OCI-LY7 (cell line): Measurements from ENCODE around the gene HERC6. TPM values are rescaled to one million over a fixed set of nuclear protein-coding genes. Genes with fewer than 3 reads are reported as not detected.
"Not testable (repeated sequence)": the region's sequence is repeated elsewhere in the genome, so short reads cannot be mapped to it uniquely, and the experiment has no call there.

Experiments used
- BruUV-seq: library from RNA; stranded (reverse); fragments of 400-500 nt; replicated peaks from 2 replicates; lab custom pipeline; 2021; lab: Mats Ljungman, UMichigan
- CTCF ChIA-PET: fragments of 300-600 bp; sonication (Branson Sonifier 250); formaldehyde crosslinking; loops from one replicate; lab custom pipeline; 2022; ENCODE audit warnings: antibody characterized with exemption; ENCODE audit not compliant: unreplicated experiment; lab: Charles Lee
- POLR2A ChIA-PET: fragments of 300-600 bp; sonication (Branson Sonifier 250); formaldehyde crosslinking; loops from one replicate; lab custom pipeline; 2022; ENCODE audit warnings: antibody characterized with exemption; lab: Charles Lee
- DNase-seq: peaks from one replicate; pipeline ENCODE4 v3.0.0-alpha.2; 2015; ENCODE audit warnings: low spot score
- H2AFZ ChIP-seq: fragments of 200-600 bp; sonication (generic), shearing (Covaris generic); 2 replicates; pipeline ENCODE4 v1.6.1; 2014; ENCODE audit warnings: mild to moderate bottlenecking, antibody characterized with exemption, low read length, moderate library complexity
- H3K27ac ChIP-seq: fragments of 200-600 bp; sonication (generic); 2 replicates; pipeline ENCODE4 v1.5.1; 2014; ENCODE audit warnings: mixed run types, low read depth, mild to moderate bottlenecking, moderate library complexity, low read length, inconsistent platforms; ENCODE audit not compliant: poor library complexity, severe bottlenecking
- H3K36me3 ChIP-seq: fragments of 200-600 bp; sonication (generic); 2 replicates; pipeline ENCODE4 v1.6.1; 2014; ENCODE audit warnings: mild to moderate bottlenecking, antibody characterized with exemption, low read length, moderate library complexity, mixed read lengths; ENCODE audit not compliant: insufficient read depth
- H3K4me1 ChIP-seq: fragments of 200-600 bp; sonication (generic); 2 replicates; pipeline ENCODE4 v1.5.1; 2014; ENCODE audit warnings: mild to moderate bottlenecking, low read length; ENCODE audit not compliant: insufficient read depth, poor library complexity, severe bottlenecking
- H3K4me2 ChIP-seq: fragments of 200-600 bp; sonication (generic); 2 replicates; pipeline ENCODE4 v1.6.1; 2014; ENCODE audit warnings: mild to moderate bottlenecking, low read length
- H3K4me3 ChIP-seq: fragments of 200-600 bp; sonication (generic); 2 replicates; pipeline ENCODE4 v1.5.1; 2014; ENCODE audit warnings: mild to moderate bottlenecking, low read depth, low read length; ENCODE audit not compliant: poor library complexity, severe bottlenecking
- H3K79me2 ChIP-seq: fragments of 200-600 bp; sonication (generic); 2 replicates; pipeline ENCODE4 v1.6.1; 2016; ENCODE audit warnings: low read depth, mild to moderate bottlenecking, low read length, moderate library complexity, mixed read lengths; ENCODE audit not compliant: insufficient read depth
- H3K9me2 ChIP-seq: fragments of 200-600 bp; sonication (generic); 2 replicates; pipeline ENCODE4 v1.6.1; 2016; ENCODE audit warnings: mild to moderate bottlenecking, low read length, mixed read lengths; ENCODE audit not compliant: insufficient read depth
- H3K9me3 ChIP-seq: fragments of 200-600 bp; sonication (generic); 2 replicates; pipeline ENCODE4 v1.6.1; 2014; ENCODE audit warnings: mild to moderate bottlenecking, mixed run types, low read length, mixed read lengths
- H4K20me1 ChIP-seq: fragments of 200-600 bp; sonication (generic); 2 replicates; pipeline ENCODE4 v1.6.1; 2014; ENCODE audit warnings: mild to moderate bottlenecking, antibody characterized with exemption, low read length, moderate library complexity, mixed read lengths; ENCODE audit not compliant: insufficient read depth
- CTCF ChIP-seq: fragments of 200-600 bp; sonication (generic); conservative IDR thresholded peaks from 2 replicates; pipeline ENCODE4 v1.5.1; 2014; ENCODE audit warnings: mild to moderate bottlenecking, antibody characterized with exemption, low read length, moderate library complexity, mixed read lengths
- EZH2phosphoT487 ChIP-seq: fragments of 200-600 bp; sonication (generic); IDR thresholded peaks from 2 replicates; pipeline ENCODE4 v1.6.1; 2018; ENCODE audit warnings: low read depth, borderline replicate concordance, mild to moderate bottlenecking, mixed run types, antibody characterized with exemption, low read length, moderate library complexity, mixed read lengths
- intact Hi-C: fragments of 100-400 bp; cut with micrococcal nuclease; formaldehyde crosslinking; loops from one replicate; pipeline ENCODE4 v1.10.0; 2022; ENCODE audit not compliant: unreplicated experiment
- total RNA-seq, 2 experiments: library from RNA; depleted of rRNA in 1 of 2; stranded (reverse); fragments of >200 nt in 1 of 2; shearing (Covaris generic) in 1 of 2; gene quantifications; 2 replicates each; pipeline ENCODE4 v1.2.3, GENCODE V29; 2014 to 2022

The HERC6 gene
- total RNA-seq, 2 experiments from 2014 or later, result 0.09 to 0.51 TPM

GRCh38 chr4:88360256-88360655 lies 18.4 kb upstream of the HERC6 start:
- Histone ChIP-seq H4K20me1 (no peaks in the 10 kb centered on the region), H3K36me3 (no peaks in the 10 kb centered on the region), H3K79me2 (no peaks in the 10 kb centered on the region), H3K4me3 (no peak overlapping the region), H3K9me2 (no peaks in the 10 kb centered on the region), H3K9me3 (peaks cover 5% of the 10 kb centered on the region; the same call in 1 of the 2 replicates), H2AFZ (no peak overlapping the region), H3K4me1 (no peaks in the 10 kb centered on the region), H3K4me2 (no peak overlapping the region), H3K27ac (no peak overlapping the region)
- no peak for DNase-seq
- TF ChIP-seq CTCF (no peak), EZH2phosphoT487 (no peak)
- BruUV-seq, result no TSS peak
- intact Hi-C loops, result no loop called here
- ChIA-PET CTCF (no interaction called here), POLR2A (interaction anchor here (0.5 kb wide), 1 partner anchor 40 kb away, joined by 3 read pairs; no protein-coding TSS in a partner anchor)

DNA sequence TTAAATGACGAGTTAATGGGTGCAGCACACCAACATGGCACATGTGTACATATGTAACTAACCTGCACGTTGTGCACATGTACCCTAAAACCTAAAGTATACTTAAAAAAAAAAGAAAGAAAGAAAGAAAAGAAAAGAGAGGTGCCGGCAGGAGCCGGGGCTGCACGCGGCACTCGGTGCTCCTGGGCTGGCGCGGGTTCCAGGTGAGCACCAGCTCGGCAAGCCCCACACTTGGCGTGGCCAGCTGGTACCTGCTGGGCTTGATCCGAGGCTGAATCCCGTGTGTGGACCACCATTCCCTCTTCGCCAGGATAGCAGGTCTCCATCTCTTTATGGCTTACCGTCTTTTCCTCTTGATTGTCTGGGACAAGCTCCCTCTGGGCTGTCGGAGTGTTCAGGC lies 17.9 kb upstream of the HERC6 start:
- intact Hi-C loops, result no loop called here
- TF ChIP-seq CTCF, result no peak
- no peak for TF ChIP-seq EZH2phosphoT487
- Histone ChIP-seq H3K4me2 (no peak overlapping the region), H3K79me2 (no peaks in the 10 kb centered on the region), H3K9me3 (peaks cover 5% of the 10 kb centered on the region; the same call in 1 of the 2 replicates), H3K4me3 (no peak overlapping the region), H3K36me3 (no peaks in the 10 kb centered on the region), H2AFZ (no peak overlapping the region), H4K20me1 (no peaks in the 10 kb centered on the region), H3K9me2 (no peaks in the 10 kb centered on the region), H3K4me1 (no peaks in the 10 kb centered on the region), H3K27ac (no peak overlapping the region)
- ChIA-PET POLR2A (no interaction called here), CTCF (no interaction called here)
- no peak for DNase-seq
- no TSS peak for BruUV-seq

- H2AFZ ChIP-seq, H3K4me2 ChIP-seq, H3K4me1 ChIP-seq, H3K4me3 ChIP-seq, BruUV-seq, H3K27ac ChIP-seq, CTCF ChIA-PET, intact Hi-C loops, H3K9me3 ChIP-seq, H4K20me1 ChIP-seq, H3K36me3 ChIP-seq, DNase-seq, H3K9me2 ChIP-seq, POLR2A ChIA-PET, H3K79me2 ChIP-seq: not testable (repeated sequence)
Measured at GRCh38 chr4:88361217-88361773, 17.4 kb upstream of the HERC6 start.
